Measurements from ENCODE around the gene ACACB. TPM values are rescaled to one million over a fixed set of nuclear protein-coding genes. Genes with fewer than 3 reads are reported as not detected.
A peak's percentile ranks its signal among the peaks of the same experiment; 100 is the strongest.

Gene ACACB
- total RNA-seq, 1 donor from 2014 or later = 10.5 TPM

GRCh38 chr12:109209082-109209481 is 92.7 kb downstream of the ACACB start:
- no peak for DNase-seq (ENCODE audit: low read depth)

- DNase-seq (ENCODE audit: low read depth) = no peak
These were observed 96.2 kb downstream of the ACACB start for GRCh38 chr12:109212460-109213115.

- no peak for DNase-seq (ENCODE audit: low read depth)
These were observed 97.7 kb downstream of the ACACB start for GRCh38 chr12:109214131-109214530.

- no peak for DNase-seq (ENCODE audit: low read depth)
These were observed 102.6 kb downstream of the ACACB start for GRCh38 chr12:109218996-109219395.

GRCh38 chr12:109219938-109220337 is 103.6 kb downstream of the ACACB start:
- DNase-seq (ENCODE audit: low read depth) = no peak

- no peak for DNase-seq (ENCODE audit: low read depth)
These were observed 105.0 kb downstream of the ACACB start for GRCh38 chr12:109221277-109221931.

GRCh38 chr12:109222062-109222461 is 105.7 kb downstream of the ACACB start:
- DNase-seq (ENCODE audit: low read depth) = peak; percentile 40

GRCh38 chr12:109222496-109222895 is 106.1 kb downstream of the ACACB start:
- no peak for DNase-seq (ENCODE audit: low read depth)

- DNase-seq (ENCODE audit: low read depth) = no peak
These were observed 106.8 kb downstream of the ACACB start for GRCh38 chr12:109223211-109223610.

GRCh38 chr12:109223868-109224267 is 107.5 kb downstream of the ACACB start:
- no peak for DNase-seq (ENCODE audit: low read depth)

GRCh38 chr12:109228664-109229063 is 112.3 kb downstream of the ACACB start:
- DNase-seq (ENCODE audit: low read depth) = no peak

GRCh38 chr12:109230193-109230592 is 113.8 kb downstream of the ACACB start:
- no peak for DNase-seq (ENCODE audit: low read depth)

- no peak for DNase-seq (ENCODE audit: low read depth)
These were observed 116.3 kb downstream of the ACACB start for GRCh38 chr12:109232731-109233130.

GRCh38 chr12:109234012-109234411 is 117.6 kb downstream of the ACACB start:
- no peak for DNase-seq (ENCODE audit: low read depth)

GRCh38 chr12:109236257-109236656 is 119.9 kb downstream of the ACACB start:
- no peak for DNase-seq (ENCODE audit: low read depth)

- DNase-seq (ENCODE audit: low read depth) = no peak
These were observed 122.8 kb downstream of the ACACB start for GRCh38 chr12:109239179-109239578.

- DNase-seq (ENCODE audit: low read depth) = no peak
These were observed 123.3 kb downstream of the ACACB start for GRCh38 chr12:109239691-109240090.

GRCh38 chr12:109240365-109240764 is 124.0 kb downstream of the ACACB start:
- DNase-seq (ENCODE audit: low read depth) = no peak

- DNase-seq (ENCODE audit: low read depth) = no peak
These were observed 125.5 kb downstream of the ACACB start for GRCh38 chr12:109241936-109242335.

GRCh38 chr12:109244073-109244472 is 127.7 kb downstream of the ACACB start:
- DNase-seq (ENCODE audit: low read depth) = no peak

GRCh38 chr12:109246221-109246620 is 129.8 kb downstream of the ACACB start:
- no peak for DNase-seq (ENCODE audit: low read depth)

GRCh38 chr12:109247831-109248654 is 131.7 kb downstream of the ACACB start:
- no peak for DNase-seq (ENCODE audit: low read depth)

Data from myocyte (in vitro differentiated cells).